ENCODE results near the gene XAB2.
"Not testable (repeated sequence)": the region's sequence is repeated elsewhere in the genome, so short reads cannot be mapped to it uniquely, and the experiment has no call there.

Gene XAB2

GRCh38 chr19:7611541-7612279, 17.6 kb downstream of the XAB2 start:
- DNase-seq = no peak

- DNase-seq = no peak
These were observed 18.7 kb downstream of the XAB2 start for GRCh38 chr19:7610491-7611240.

DNA sequence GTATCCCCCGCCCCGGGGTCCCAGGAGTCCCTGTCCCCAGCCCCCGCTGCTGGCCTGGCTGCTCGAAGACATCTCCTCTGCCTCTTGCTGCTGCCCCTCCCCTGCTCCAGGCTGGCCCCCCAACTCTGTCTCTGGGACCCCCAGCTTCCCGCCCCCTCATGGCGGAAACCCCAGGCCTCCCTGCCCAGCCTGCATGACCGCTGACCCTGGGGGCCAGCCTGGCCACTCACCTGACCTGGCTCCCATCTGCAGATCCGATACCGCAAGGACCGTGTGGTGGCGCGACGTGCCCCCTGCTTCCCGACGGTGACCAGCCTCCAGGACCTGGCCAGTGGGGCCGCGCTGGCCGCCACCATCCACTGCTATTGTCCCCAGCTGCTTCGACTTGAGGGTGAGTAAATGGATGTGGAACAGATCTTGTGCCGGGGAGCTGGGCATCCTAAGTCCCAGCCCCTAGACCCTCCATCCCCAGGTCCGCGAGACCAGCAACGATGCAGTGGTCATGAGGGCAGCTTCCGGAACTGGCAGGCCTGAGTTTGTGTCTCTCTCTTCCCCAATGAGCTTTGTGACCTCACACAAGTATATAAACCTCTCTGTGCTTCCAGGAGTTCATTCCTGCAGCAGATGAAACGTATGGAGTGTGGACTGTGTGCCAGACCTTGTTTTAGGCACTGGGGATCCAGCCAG, 21.3 kb downstream of the XAB2 start:
- DNase-seq = no peak

- DNase-seq = no peak
These were observed 22.0 kb downstream of the XAB2 start for GRCh38 chr19:7607212-7607873.

- no peak for DNase-seq
These were observed 23.1 kb downstream of the XAB2 start for GRCh38 chr19:7606289-7606688.

- DNase-seq = peak; percentile 51
These were observed 23.7 kb downstream of the XAB2 start for GRCh38 chr19:7605490-7606222.

- DNase-seq = no peak
These were observed 25.4 kb downstream of the XAB2 start for GRCh38 chr19:7603919-7604318.

DNA sequence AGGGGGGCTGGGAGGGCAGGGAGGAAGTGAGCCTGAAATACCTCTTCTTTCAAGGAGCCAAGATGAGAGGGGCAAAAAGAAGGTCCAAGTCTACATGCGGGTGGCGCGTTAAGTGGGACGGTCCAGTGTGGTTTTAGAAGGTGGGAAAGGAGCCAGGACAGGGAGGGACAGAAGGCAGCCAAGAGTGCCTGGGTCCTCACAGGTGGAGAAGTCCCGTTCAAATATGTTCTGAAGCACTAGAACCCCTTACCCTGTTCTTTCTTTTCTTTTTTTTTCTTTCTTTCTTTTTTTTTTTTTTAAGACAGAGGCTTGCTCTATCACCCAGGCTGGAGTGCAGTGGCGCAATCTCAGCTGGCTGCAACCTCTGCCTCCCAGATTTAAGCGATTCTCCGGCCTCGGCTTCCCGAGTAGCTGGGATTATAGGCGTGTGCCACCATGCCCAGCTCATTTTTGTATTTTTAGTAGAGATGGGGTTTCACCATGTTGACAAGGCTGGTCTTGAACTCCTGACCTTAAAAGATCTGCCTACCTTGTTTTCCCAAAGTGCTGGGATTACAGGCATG, 26.3 kb downstream of the XAB2 start:
- DNase-seq = no peak

GRCh38 chr19:7602240-7602934, 27.0 kb downstream of the XAB2 start:
- DNase-seq = no peak

DNA sequence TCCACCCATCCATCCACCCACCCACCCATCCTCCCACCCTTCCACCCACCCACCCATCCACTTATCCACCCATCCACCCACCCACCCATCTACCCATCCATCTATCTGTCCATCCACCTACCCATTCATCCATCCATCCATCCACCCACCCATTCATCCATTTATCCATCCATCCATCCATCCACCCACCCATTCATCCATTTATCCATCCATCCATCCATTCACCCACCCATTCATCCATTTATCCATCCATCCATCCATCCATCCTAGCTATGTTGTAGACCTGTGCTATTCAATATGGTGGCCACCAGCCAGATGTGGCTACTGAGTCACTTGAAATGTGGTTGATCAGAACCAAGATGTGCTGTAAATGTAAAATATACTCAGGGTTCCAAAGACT, 28.6 kb downstream of the XAB2 start:
- DNase-seq = no peak

GRCh38 chr19:7598180-7598579, 31.2 kb downstream of the XAB2 start:
- DNase-seq = no peak

DNA sequence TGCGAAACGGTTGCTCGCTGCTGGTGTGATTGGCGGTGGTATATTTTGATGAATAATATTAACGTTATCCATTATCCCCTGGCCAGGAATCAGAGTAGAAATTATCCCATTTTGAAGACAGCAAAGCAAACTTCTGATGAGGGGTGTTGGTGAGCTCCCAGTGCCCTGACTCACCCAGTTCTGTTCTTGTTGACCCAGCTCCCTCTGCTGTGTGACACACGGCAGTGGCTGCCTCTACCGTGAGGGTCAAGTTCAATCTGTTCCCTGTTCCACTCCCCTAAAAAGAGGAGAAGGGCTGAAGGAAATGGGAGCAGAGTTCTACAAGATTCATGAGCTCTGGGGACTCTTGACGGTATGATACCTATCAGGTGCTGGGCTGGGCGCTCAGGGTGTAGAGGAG, 31.7 kb downstream of the XAB2 start:
- DNase-seq = no peak

GRCh38 chr19:7596211-7596937, 33.0 kb downstream of the XAB2 start:
- no peak for DNase-seq

DNA sequence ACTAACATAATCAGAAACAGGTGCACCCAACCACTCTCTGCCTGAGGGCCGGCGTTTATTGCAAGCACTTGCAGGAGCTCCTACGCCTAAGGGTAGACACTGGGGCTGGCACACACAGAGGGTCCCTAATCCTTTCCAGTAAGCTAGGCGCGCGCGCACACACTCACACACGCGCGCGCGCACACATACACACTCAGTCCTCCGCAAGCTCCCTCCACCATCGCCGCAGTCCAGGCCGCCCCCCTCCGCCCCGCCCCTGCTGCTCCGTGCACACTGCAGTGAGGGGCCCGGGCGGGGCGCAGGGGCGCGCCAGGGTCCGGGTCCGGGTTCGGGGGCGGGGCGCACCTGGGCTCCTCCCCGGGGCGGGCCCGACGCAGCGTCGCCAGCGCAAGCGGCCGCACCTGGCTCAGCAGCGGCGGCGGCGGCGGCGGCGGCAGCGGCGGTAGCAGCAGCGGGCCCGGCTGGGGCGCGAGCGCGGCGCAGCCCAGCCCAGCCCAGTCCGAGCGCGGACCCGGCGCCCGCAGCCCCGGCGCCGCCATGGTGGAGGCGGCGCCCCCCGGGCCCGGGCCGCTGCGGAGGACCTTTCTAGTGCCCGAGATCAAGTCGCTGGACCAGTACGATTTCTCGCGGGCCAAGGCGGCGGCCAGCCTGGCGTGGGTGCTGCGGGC, 33.7 kb downstream of the XAB2 start, which contains the start of gene CAMSAP3:
Gene CAMSAP3, plus strand, starts transcription at position 398 of the 668 bp plus-strand sequence. Its CDS starts 140 bp downstream, at position 538.
- peak; percentile 32 for DNase-seq

- DNase-seq = no peak
These were observed 39.1 kb downstream of the XAB2 start for GRCh38 chr19:7590256-7590655.

GRCh38 chr19:7589822-7590221, 39.5 kb downstream of the XAB2 start:
- DNase-seq = no peak

GRCh38 chr19:7582446-7582845, 46.9 kb downstream of the XAB2 start:
- no peak for DNase-seq

DNA sequence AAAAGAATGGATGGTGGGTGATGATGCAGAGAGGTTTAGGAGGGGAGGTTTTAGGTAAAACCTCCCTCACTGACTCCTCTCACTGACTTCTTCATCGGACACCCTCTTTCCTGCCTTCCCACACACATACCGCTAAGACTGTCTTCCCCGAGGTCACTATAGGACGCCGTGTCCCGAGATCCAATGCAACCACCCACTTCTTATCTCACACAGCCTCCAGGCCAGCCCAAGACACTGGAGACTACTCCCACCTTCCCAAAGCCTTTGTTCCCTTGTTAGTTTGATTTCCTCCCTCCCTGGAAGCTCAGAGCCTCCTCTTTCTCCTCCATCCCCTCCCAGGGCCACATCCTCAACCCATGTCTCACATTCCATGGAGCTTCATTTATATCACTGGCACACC, 50.2 kb downstream of the XAB2 start:
- DNase-seq = no peak

DNA sequence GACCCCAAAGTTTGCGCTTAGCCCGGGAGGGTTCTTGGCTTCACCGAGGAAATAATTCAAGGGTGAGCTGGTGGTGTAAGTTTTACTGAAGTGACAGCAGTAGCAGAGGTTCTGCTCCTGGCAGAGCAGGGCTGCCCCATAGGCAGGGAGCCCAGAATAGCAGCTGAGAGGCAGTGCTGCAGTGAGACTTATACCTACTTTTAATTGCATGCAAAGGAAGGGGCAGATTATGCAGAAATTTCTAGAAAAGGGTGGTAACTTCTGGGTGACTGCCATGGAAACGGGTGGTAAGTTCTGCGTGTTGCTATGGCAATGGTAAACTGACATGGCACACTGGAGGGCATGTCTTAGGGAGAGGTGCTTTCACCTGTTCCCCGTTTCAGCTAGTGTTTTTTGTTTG, 51.2 kb downstream of the XAB2 start:
- DNase-seq = no peak

DNA sequence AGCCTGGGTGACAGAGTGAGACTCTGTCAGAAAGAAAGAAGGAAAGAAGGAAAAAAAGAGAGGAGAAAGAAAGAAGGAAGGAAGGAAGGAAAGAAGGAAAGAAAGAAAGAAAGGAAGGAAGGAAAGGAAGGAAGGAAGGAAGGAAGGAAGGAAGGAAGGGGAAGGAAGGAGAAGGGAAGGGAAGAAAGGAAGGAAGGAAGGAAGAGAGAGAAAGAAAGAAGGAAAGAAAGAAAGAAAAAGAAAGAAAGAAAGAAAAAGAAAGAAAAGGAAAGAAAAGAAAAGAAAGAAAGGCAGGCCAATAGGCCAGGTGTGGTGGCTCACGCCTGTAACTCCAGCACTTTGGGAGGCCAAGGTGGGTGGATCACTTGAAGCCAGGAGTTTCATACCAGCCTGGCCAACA, 51.9 kb downstream of the XAB2 start:
- DNase-seq = not testable (repeated sequence)
